Suprapubic skin (tissue), 4 donors: ENCODE results near the gene SUGCT. TPM values are rescaled to one million over a fixed set of nuclear protein-coding genes. Genes with fewer than 3 reads are reported as not detected.

ENCODE experiments used
- DNase-seq, 2 donors: peaks; one replicate each; pipeline ENCODE4 v3.0.0-alpha.2; 2019; ENCODE audit warnings: low spot score in 2 of 2
- H3K27ac ChIP-seq: fragments of 200-600 bp; sonication (generic); one replicate; pipeline ENCODE4 v1.5.1; 2019
- H3K27me3 ChIP-seq: fragments of 200-600 bp; sonication (generic); one replicate; pipeline ENCODE4 v1.5.1; 2019
- H3K36me3 ChIP-seq: fragments of 200-600 bp; sonication (generic); one replicate; pipeline ENCODE4 v1.5.1; 2019
- H3K4me1 ChIP-seq: fragments of 200-600 bp; sonication (generic); one replicate; pipeline ENCODE4 v1.5.1; 2019
- H3K4me3 ChIP-seq: fragments of 200-600 bp; sonication (generic); one replicate; pipeline ENCODE4 v1.5.1; 2019; ENCODE audit warnings: mild to moderate bottlenecking
- H3K9me3 ChIP-seq: fragments of 200-600 bp; sonication (generic); one replicate; pipeline ENCODE4 v1.5.1; 2019
- EP300 ChIP-seq: sonication (generic); formaldehyde crosslinking; IDR thresholded peaks from one replicate; pipeline ENCODE4 v1.6.1; 2017; ENCODE audit warnings: antibody characterized with exemption
- POLR2A ChIP-seq, 2 donors: fragments of 450-650 bp; IDR thresholded peaks; one replicate each; pipeline ENCODE4 v1.6.1; 2017; ENCODE audit warnings: antibody characterized with exemption in 2 of 2, mild to moderate bottlenecking in 2 of 2, moderate library complexity in 2 of 2
- POLR2AphosphoS5 ChIP-seq, 3 donors: sonication (generic); formaldehyde crosslinking; IDR thresholded peaks; one replicate each; pipeline ENCODE4 v1.6.1; 2017; ENCODE audit warnings: antibody characterized with exemption in 3 of 3
- WGBS: methylation state at CpG from one replicate; pipeline ENCODE4 v1.1.5; 2018; 5-methylcytosine and 5-hydroxymethylcytosine counted together
- total RNA-seq, 4 donors: library from RNA; depleted of rRNA; stranded (reverse); fragments of >200 nt; gene quantifications; one replicate each; pipeline ENCODE4 v1.1.0, GENCODE V29; 2016
- TF ChIP-seq, protein P1 (sequence below), 2 donors: fragments of 200-600 bp in 1 of 2; fragments of 450-650 bp in 1 of 2; sonication (generic) in 1 of 2; IDR thresholded peaks; one replicate each; pipeline ENCODE4 v1.5.1; 2016 to 2019; ENCODE audit warnings: antibody characterized with exemption in 2 of 2, mild to moderate bottlenecking in 1 of 2, moderate library complexity in 1 of 2

The SUGCT gene
- total RNA-seq, 4 donors from 2014 or later = 0.73 to 2.2 (median 0.98) TPM; not detected in 1

DNA sequence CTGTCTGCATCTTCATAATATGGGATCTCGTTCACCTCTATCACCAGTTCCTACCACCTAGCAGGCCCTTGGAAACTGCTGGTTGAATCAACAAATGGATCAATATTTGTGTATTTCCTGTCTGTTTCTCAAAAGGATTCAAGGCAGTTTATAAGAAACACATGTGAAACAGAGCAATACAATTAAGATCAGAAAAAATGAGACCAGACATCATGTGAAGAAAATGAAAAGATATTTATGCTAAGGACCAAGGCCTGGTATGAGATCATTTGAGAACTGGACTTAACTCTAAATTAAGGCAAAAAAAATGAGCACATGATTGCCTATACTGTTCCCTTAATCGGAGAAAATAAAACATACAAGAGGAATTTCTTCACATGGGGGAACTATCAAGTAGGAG is 589.0 kb downstream of the SUGCT start:
- no peak for TF ChIP-seq POLR2A (IDR thresholded peaks at IDR 0.05)
- no peak for TF ChIP-seq POLR2AphosphoS5 (IDR thresholded peaks at IDR 0.05)
- TF ChIP-seq, protein P1, sequence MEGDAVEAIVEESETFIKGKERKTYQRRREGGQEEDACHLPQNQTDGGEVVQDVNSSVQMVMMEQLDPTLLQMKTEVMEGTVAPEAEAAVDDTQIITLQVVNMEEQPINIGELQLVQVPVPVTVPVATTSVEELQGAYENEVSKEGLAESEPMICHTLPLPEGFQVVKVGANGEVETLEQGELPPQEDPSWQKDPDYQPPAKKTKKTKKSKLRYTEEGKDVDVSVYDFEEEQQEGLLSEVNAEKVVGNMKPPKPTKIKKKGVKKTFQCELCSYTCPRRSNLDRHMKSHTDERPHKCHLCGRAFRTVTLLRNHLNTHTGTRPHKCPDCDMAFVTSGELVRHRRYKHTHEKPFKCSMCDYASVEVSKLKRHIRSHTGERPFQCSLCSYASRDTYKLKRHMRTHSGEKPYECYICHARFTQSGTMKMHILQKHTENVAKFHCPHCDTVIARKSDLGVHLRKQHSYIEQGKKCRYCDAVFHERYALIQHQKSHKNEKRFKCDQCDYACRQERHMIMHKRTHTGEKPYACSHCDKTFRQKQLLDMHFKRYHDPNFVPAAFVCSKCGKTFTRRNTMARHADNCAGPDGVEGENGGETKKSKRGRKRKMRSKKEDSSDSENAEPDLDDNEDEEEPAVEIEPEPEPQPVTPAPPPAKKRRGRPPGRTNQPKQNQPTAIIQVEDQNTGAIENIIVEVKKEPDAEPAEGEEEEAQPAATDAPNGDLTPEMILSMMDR (IDR thresholded peaks at IDR 0.05) = no peak
- no peak for TF ChIP-seq EP300
- Histone ChIP-seq H3K27me3 (no peaks in the 10 kb centered on the region), H3K4me3 (no peak overlapping the region), H3K36me3 (no peaks in the 10 kb centered on the region), H3K9me3 (no peaks in the 10 kb centered on the region), H3K27ac (no peak overlapping the region), H3K4me1 (no peaks in the 10 kb centered on the region)
- 69% methylated on average over 2 of the region's 2 CpGs for WGBS
- no peak for DNase-seq

DNA sequence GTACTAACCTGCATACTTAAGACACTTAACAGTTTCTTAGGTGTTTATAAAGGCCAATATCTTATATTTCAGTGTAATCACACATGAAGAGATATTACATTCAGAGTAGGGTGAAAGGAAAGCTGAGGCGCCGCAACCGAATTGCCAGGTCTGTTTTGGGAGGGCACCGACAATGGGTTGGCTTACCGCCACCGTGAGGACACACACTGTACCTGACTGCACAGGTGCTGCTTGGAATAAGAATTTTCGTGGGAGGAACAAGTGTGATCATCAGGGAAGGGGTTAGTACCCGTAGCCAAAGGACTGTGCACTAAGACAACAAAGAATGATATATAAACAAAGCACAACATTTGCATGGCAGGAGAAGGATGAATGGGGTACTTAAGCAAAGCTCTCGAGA is 591.8 kb downstream of the SUGCT start:
- no peak for DNase-seq
- 92% methylated on average over 9 of the region's 9 CpGs for WGBS
- TF ChIP-seq POLR2AphosphoS5 (IDR thresholded peaks at IDR 0.05) (no peak), POLR2A (IDR thresholded peaks at IDR 0.05) (no peak), EP300 (no peak)
- TF ChIP-seq, protein P1 (IDR thresholded peaks at IDR 0.05) = no peak
- Histone ChIP-seq H3K36me3 (no peaks in the 10 kb centered on the region), H3K27me3 (no peaks in the 10 kb centered on the region), H3K9me3 (no peaks in the 10 kb centered on the region), H3K27ac (no peak overlapping the region), H3K4me1 (no peaks in the 10 kb centered on the region), H3K4me3 (no peak overlapping the region)

DNA sequence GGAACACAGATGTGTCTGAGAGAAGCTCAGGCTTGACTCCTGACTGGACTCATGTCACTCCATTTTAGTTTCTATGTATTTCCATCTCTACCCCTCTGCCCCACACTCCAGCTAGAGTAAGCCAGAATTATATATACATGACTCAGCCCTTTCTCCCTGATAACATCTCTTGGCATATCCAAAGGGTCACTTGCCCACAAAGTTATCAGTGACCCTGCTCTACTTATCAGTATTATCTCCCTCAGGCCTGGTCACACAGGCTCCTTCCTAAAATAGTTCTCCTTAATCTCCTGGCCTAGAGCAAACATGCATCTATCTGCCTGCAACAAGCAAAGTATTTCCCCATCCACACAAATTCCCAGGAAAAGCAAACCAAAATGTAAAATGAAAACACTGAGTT is 598.3 kb downstream of the SUGCT start:
- Histone ChIP-seq H3K4me1 (no peaks in the 10 kb centered on the region), H3K36me3 (no peaks in the 10 kb centered on the region), H3K27ac (no peak overlapping the region), H3K27me3 (no peaks in the 10 kb centered on the region), H3K4me3 (no peak overlapping the region), H3K9me3 (no peaks in the 10 kb centered on the region)
- no peak for TF ChIP-seq POLR2A (IDR thresholded peaks at IDR 0.05)
- no peak for TF ChIP-seq EP300
- TF ChIP-seq, protein P1 (IDR thresholded peaks at IDR 0.05) = no peak
- no peak for TF ChIP-seq POLR2AphosphoS5 (IDR thresholded peaks at IDR 0.05)
- no peak for DNase-seq

DNA sequence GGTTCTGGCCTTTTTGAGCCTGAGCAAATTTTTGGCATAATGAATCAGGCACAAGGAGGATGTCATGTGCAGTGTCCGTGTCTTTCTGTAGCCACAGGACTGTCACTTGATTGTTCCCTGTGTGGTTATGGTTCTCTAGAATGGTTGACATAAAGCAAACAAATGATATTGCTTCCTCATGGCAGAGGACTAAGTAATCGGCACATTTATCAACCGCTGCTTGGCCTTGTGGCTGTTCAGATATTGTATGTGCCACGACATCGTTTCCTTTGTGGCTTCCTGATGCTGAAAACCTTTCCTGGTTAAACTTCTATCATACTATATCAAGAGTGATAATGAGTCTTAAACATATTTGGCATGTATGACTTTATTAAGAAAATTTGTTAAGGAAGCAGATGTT is 598.8 kb downstream of the SUGCT start:
- Histone ChIP-seq H3K4me3 (no peak overlapping the region), H3K9me3 (no peaks in the 10 kb centered on the region), H3K36me3 (no peaks in the 10 kb centered on the region), H3K27me3 (no peaks in the 10 kb centered on the region), H3K4me1 (no peaks in the 10 kb centered on the region), H3K27ac (no peak overlapping the region)
- no peak for DNase-seq
- TF ChIP-seq EP300 = no peak
- WGBS = 76% methylated on average over 5 of the region's 5 CpGs

DNA sequence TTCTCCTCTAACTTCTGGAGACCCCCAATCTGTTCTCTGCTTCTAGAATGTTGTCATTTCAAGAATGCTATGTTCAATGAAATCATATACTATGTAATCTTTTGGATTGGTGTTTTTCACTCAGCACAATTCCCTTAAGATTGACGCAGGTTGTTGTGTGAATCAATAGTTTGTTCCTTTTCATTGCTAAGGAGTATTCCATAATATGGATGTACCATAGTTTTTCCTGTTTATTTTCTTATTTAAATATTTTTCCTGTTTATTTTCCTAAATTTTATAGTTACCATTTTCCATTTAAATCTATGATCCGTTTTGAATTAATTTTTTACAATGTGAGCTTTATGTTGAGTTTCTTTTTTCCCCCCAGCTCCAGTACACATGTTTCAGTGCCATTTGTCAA is 604.5 kb downstream of the SUGCT start:
- DNase-seq = no peak
- no peak overlapping the region for H3K27ac ChIP-seq
- no peak overlapping the region for H3K4me3 ChIP-seq
- H3K27me3 ChIP-seq = no peaks in the 10 kb centered on the region
- TF ChIP-seq, protein P1 (IDR thresholded peaks at IDR 0.05) = no peak
- TF ChIP-seq POLR2AphosphoS5 (IDR thresholded peaks at IDR 0.05) (no peak), EP300 (no peak), POLR2A (IDR thresholded peaks at IDR 0.05) (no peak)
- H3K36me3 ChIP-seq = no peaks in the 10 kb centered on the region
- no peaks in the 10 kb centered on the region for H3K9me3 ChIP-seq
- 91% methylated on average over 2 of the region's 2 CpGs for WGBS
- H3K4me1 ChIP-seq = no peaks in the 10 kb centered on the region

DNA sequence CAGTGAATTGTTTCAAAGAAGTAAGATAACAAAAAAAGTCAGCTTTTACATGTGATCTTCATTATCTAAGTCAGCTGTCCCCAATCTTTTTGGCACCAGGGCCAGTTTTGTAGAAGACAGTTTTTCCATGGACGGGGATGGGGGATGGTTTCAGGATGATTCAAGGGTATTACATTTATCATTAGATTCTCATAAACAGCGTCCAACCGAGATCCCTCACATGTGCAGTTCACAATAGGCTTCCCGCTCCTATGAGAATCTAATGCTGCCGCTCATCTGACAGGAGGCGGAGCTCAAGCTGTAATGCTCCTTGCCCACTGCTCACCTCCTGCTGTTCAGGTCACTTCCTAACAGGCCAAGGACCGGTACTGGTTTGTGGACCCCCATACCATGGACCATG is 607.5 kb downstream of the SUGCT start:
- DNase-seq = no peak
- Histone ChIP-seq H3K9me3 (no peaks in the 10 kb centered on the region), H3K27ac (no peak overlapping the region), H3K36me3 (no peaks in the 10 kb centered on the region), H3K4me1 (no peaks in the 10 kb centered on the region), H3K4me3 (no peak overlapping the region), H3K27me3 (no peaks in the 10 kb centered on the region)
- TF ChIP-seq, protein P1 (IDR thresholded peaks at IDR 0.05) = no peak
- 79% methylated on average over 7 of the region's 7 CpGs for WGBS
